ENCODE data around the gene XRN2. TPM values are rescaled to one million over a fixed set of nuclear protein-coding genes. Genes with fewer than 3 reads are reported as not detected.

Gene XRN2
- total RNA-seq, 1 experiment from 2014 or later = 77.7 TPM

DNA sequence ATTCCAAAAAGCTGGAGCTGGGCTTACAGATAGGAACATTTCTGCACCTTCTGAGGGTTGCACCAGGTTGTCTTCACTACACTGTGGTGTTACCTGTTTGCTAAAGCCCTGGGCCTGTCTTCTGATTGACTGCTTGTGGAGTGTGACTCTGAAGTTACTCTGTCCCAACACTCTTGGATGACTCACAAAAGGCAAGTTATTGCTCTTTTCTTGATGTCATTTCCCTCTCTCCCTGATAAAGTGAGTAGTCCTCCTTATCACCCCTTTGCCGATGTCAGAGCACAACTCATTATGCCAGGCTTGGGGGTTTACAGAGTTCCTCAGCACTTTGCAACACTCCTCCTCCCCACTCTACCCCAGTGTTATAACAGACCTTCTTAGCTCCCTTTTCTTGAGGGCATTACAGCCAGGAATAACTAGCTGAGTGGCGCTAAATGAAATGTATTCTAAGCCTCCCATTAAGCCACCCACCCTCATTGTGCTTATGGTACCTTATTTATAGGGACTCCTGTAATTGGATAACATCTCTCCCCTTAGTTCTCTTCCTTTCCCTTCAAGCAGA is 130.3 kb downstream of the XRN2 start:
- in situ Hi-C loops (cut with HindIII; ENCODE audit: low pct_unique_long_range_greater_than_20kb, low sequenced_read_pairs) (no loop called here), intact Hi-C loops (cut with micrococcal nuclease; ENCODE audit: unreplicated experiment) (no loop called here)
- DNase-seq (ENCODE audit: low read depth, low spot score) (no peak), ATAC-seq (no peak)
- ChIA-PET POLR2A (no interaction called here), CTCF (no interaction called here)
- no peak overlapping the region for H3K27ac ChIP-seq (ENCODE audit: low read length)
- no TSS peak for BruUV-seq (replicated peaks)
- no peaks in the 10 kb centered on the region for H3K36me3 ChIP-seq (ENCODE audit: control insufficient read depth, insufficient read depth, low read length)
- H3K27me3 ChIP-seq (ENCODE audit: control insufficient read depth, insufficient read depth, low read length) = 0 out of 2 replicates have a peak, but pooled peaks cover 2% of the 10 kb centered on the region
- no peaks in the 10 kb centered on the region for H3K4me1 ChIP-seq (ENCODE audit: control insufficient read depth, insufficient read depth, low read length)
- no peak for TF ChIP-seq SIN3A (IDR thresholded peaks at IDR 0.05; ENCODE audit: borderline replicate concordance, insufficient read depth, low read depth, low read length)
- TF ChIP-seq REST (IDR thresholded peaks at IDR 0.05; ENCODE audit: insufficient read depth in 1 of 2, low read depth in 2 of 2, low read length in 1 of 2) = no peak
- no peak for TF ChIP-seq CTCF (IDR thresholded peaks at IDR 0.05)
- no peak for TF ChIP-seq TCF7L2 (IDR thresholded peaks at IDR 0.05; ENCODE audit: low read depth, low read length)
- TF ChIP-seq POLR2AphosphoS5 (IDR thresholded peaks at IDR 0.05; ENCODE audit: low read depth, low read length) = no peak
- no peak overlapping the region for H3K4me3 ChIP-seq (ENCODE audit: low read depth in 2 of 2, low read length in 2 of 2)
- no peaks in the 10 kb centered on the region for H3K9me3 ChIP-seq (ENCODE audit: control insufficient read depth, insufficient read depth, low read depth, low read length)

DNA sequence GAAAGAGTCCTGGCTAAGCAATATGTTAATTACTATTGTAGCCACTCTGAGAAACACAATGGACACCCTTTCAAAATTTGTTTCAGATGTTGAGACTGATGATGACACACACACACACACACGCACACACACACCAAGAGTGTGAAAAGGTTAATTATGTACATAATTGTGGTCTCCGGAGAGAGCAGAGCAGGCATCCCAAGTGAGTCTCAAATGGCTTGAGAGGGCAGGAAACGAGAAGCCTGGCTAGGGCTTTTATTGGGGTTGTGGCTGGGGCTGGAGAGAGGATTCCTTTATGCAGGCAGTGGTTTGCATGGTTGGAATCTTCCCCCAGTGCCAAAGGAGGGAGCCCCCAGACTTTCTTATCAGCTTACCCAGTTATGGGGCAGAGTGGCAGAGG is 132.4 kb downstream of the XRN2 start:
- in situ Hi-C loops (cut with HindIII; ENCODE audit: low pct_unique_long_range_greater_than_20kb, low sequenced_read_pairs) = no loop called here
- ChIA-PET CTCF (no interaction called here), POLR2A (no interaction called here)
- ATAC-seq (no peak), DNase-seq (ENCODE audit: low read depth, low spot score) (no peak)
- intact Hi-C loops (cut with micrococcal nuclease; ENCODE audit: unreplicated experiment) = no loop called here
- H3K4me3 ChIP-seq (ENCODE audit: low read depth in 2 of 2, low read length in 2 of 2) = no peak overlapping the region
- H3K27me3 ChIP-seq (ENCODE audit: control insufficient read depth, insufficient read depth, low read length) = 0 out of 2 replicates have a peak, but pooled peaks cover 2% of the 10 kb centered on the region
- H3K27ac ChIP-seq (ENCODE audit: low read length) = no peak overlapping the region
- no peaks in the 10 kb centered on the region for H3K9me3 ChIP-seq (ENCODE audit: control insufficient read depth, insufficient read depth, low read depth, low read length)
- TF ChIP-seq POLR2AphosphoS5 (IDR thresholded peaks at IDR 0.05; ENCODE audit: low read depth, low read length) = no peak
- TF ChIP-seq CTCF (IDR thresholded peaks at IDR 0.05) = no peak
- no peak for TF ChIP-seq SIN3A (IDR thresholded peaks at IDR 0.05; ENCODE audit: borderline replicate concordance, insufficient read depth, low read depth, low read length)
- no peak for TF ChIP-seq REST (IDR thresholded peaks at IDR 0.05; ENCODE audit: insufficient read depth in 1 of 2, low read depth in 2 of 2, low read length in 1 of 2)
- TF ChIP-seq TCF7L2 (IDR thresholded peaks at IDR 0.05; ENCODE audit: low read depth, low read length) = no peak
- BruUV-seq (replicated peaks) = no TSS peak
- H3K4me1 ChIP-seq (ENCODE audit: control insufficient read depth, insufficient read depth, low read length) = no peaks in the 10 kb centered on the region
- no peaks in the 10 kb centered on the region for H3K36me3 ChIP-seq (ENCODE audit: control insufficient read depth, insufficient read depth, low read length)
